Panc1 (cell line): ENCODE measurements around the gene TMEM121. TPM values are rescaled to one million over a fixed set of nuclear protein-coding genes. Genes with fewer than 3 reads are reported as not detected.

ENCODE experiments used
- ATAC-seq: fragments of 200-7000 bp; cut with Tn5 transposase; 2 replicates; pipeline ENCODE4 v1.9.1; 2020; ENCODE audit warnings: mild to moderate bottlenecking, moderate library complexity
- BruUV-seq: library from RNA; stranded (reverse); fragments of 400-500 nt; replicated peaks from 2 replicates; lab custom pipeline; 2021; lab: Mats Ljungman, UMichigan
- CTCF ChIA-PET: fragments of 300-600 bp; sonication (Branson Sonifier 250); formaldehyde crosslinking; loops from one replicate; lab custom pipeline; 2022; ENCODE audit warnings: antibody characterized with exemption; lab: Charles Lee
- POLR2A ChIA-PET: fragments of 300-600 bp; sonication (Branson Sonifier 250); formaldehyde crosslinking; loops from one replicate; lab custom pipeline; 2022; ENCODE audit warnings: antibody characterized with exemption; lab: Charles Lee
- DNase-seq: peaks from one replicate; pipeline ENCODE4 v3.0.0-alpha.2; 2010; ENCODE audit warnings: low read depth, low spot score
- H3K27ac ChIP-seq: 2 replicates; pipeline ENCODE4 v1.5.1; 2011; ENCODE audit warnings: mild to moderate bottlenecking, low read length, inconsistent platforms
- H3K27me3 ChIP-seq: fragments of 200-500 bp; sonication (Bioruptor generic); 2 replicates; pipeline ENCODE4 v1.6.0; 2014; ENCODE audit warnings: low read length, inconsistent platforms; ENCODE audit not compliant: control insufficient read depth, insufficient read depth
- H3K36me3 ChIP-seq: fragments of 200-500 bp; sonication (Bioruptor generic); 2 replicates; pipeline ENCODE4 v1.5.1; 2014; ENCODE audit warnings: inconsistent platforms, mild to moderate bottlenecking, low read length, moderate library complexity; ENCODE audit not compliant: control insufficient read depth, insufficient read depth
- H3K4me1 ChIP-seq: 2 replicates; pipeline ENCODE4 v1.5.1; 2011; ENCODE audit warnings: inconsistent platforms, mild to moderate bottlenecking, low read length, moderate library complexity; ENCODE audit not compliant: control insufficient read depth, insufficient read depth
- H3K4me3 ChIP-seq, 2 experiments: 2 replicates each; pipeline ENCODE4 v1.5.1; 2011 to 2012; ENCODE audit warnings: low read depth in 2 of 2, low read length in 2 of 2, mild to moderate bottlenecking in 2 of 2, inconsistent platforms in 1 of 2, moderate library complexity in 1 of 2
- H3K9me3 ChIP-seq: fragments of 200-500 bp; sonication (Bioruptor generic); 2 replicates; pipeline ENCODE4 v1.5.1; 2014; ENCODE audit warnings: low read depth, mild to moderate bottlenecking, inconsistent platforms, low read length, moderate library complexity; ENCODE audit not compliant: control insufficient read depth, insufficient read depth
- CTCF ChIP-seq: fragments of 450-650 bp; IDR thresholded peaks from 2 replicates; pipeline ENCODE4 v1.5.1; 2017; ENCODE audit warnings: mild to moderate bottlenecking
- POLR2AphosphoS5 ChIP-seq: IDR thresholded peaks from 2 replicates; pipeline ENCODE4 v1.6.1; 2012; ENCODE audit warnings: mild to moderate bottlenecking, low read depth, low read length, moderate library complexity
- REST ChIP-seq, 2 experiments: IDR thresholded peaks; 2 replicates each; pipeline ENCODE4 v1.6.1; 2011 to 2012; ENCODE audit warnings: low read depth in 2 of 2, control low read depth in 1 of 2, low read length in 1 of 2, mild to moderate bottlenecking in 1 of 2, moderate library complexity in 1 of 2; ENCODE audit not compliant: insufficient read depth in 1 of 2
- SIN3A ChIP-seq: IDR thresholded peaks from 2 replicates; pipeline ENCODE4 v1.6.1; 2012; ENCODE audit warnings: low read depth, mild to moderate bottlenecking, low read length, moderate library complexity, borderline replicate concordance; ENCODE audit not compliant: insufficient read depth
- TCF7L2 ChIP-seq: IDR thresholded peaks from 2 replicates; pipeline ENCODE4 v1.6.1; 2011; ENCODE audit warnings: mild to moderate bottlenecking, low read depth, low read length, inconsistent platforms
- in situ Hi-C: cut with HindIII; loops from 2 replicates; pipeline ENCODE4 v1.10.0; 2016; ENCODE audit warnings: low sequenced_read_pairs, low pct_unique_long_range_greater_than_20kb
- intact Hi-C: fragments of 100-400 bp; cut with micrococcal nuclease; formaldehyde crosslinking; loops from one replicate; pipeline ENCODE4 v1.10.0; 2022; ENCODE audit not compliant: unreplicated experiment
- total RNA-seq: library from RNA; stranded (reverse); gene quantifications from one replicate; pipeline ENCODE4 v1.2.1, GENCODE V29; 2021; ENCODE audit not compliant: unreplicated experiment

TMEM121 gene
- total RNA-seq, 1 experiment from 2014 or later: 4.6 TPM

- TF ChIP-seq TCF7L2 (no peak), POLR2AphosphoS5 (no peak), CTCF (no peak), SIN3A (no peak), REST (IDR thresholded peaks at IDR 0.05; ENCODE audit: insufficient read depth in 1 of 2, low read depth in 2 of 2, low read length in 1 of 2) (no peak)
- BruUV-seq: no TSS peak
- Histone ChIP-seq H3K27ac (no peak overlapping the region), H3K9me3 (no peaks in the 10 kb centered on the region), H3K4me3 (no peak overlapping the region), H3K27me3 (no peaks in the 10 kb centered on the region), H3K4me1 (no peaks in the 10 kb centered on the region), H3K36me3 (no peaks in the 10 kb centered on the region)
- DNase-seq (no peak), ATAC-seq (no peak)
- intact Hi-C loops (no loop called here), in situ Hi-C loops (no loop called here)
- CTCF ChIA-PET: no interaction called here
- POLR2A ChIA-PET: no interaction called here
Observed at GRCh38 chr14:105505101-105505500, 21.3 kb upstream of the TMEM121 start.

- in situ Hi-C loops: no loop called here
- Histone ChIP-seq H3K4me1 (no peaks in the 10 kb centered on the region), H3K27me3 (no peaks in the 10 kb centered on the region), H3K9me3 (no peaks in the 10 kb centered on the region), H3K36me3 (no peaks in the 10 kb centered on the region), H3K27ac (no peak overlapping the region), H3K4me3 (no peak overlapping the region)
- intact Hi-C loops: no loop called here
- DNase-seq: no peak
- no peak for TF ChIP-seq REST (IDR thresholded peaks at IDR 0.05; ENCODE audit: insufficient read depth in 1 of 2, low read depth in 2 of 2, low read length in 1 of 2)
- TF ChIP-seq SIN3A: no peak
- TF ChIP-seq TCF7L2: no peak
- no peak for TF ChIP-seq POLR2AphosphoS5
- TF ChIP-seq CTCF: no peak
- POLR2A ChIA-PET: no interaction called here
- CTCF ChIA-PET: no interaction called here
- no peak for ATAC-seq
- no TSS peak for BruUV-seq
Observed at GRCh38 chr14:105507247-105507646, 19.1 kb upstream of the TMEM121 start.
